Caco-2 (cell line): ENCODE results near the gene EXT2. TPM values are rescaled to one million over a fixed set of nuclear protein-coding genes. Genes with fewer than 3 reads are reported as not detected.
A peak's percentile ranks its signal among the peaks of the same experiment; 100 is the strongest.

Source experiments
- BruUV-seq: library from RNA; stranded (reverse); fragments of 400-500 nt; replicated peaks from 2 replicates; lab custom pipeline; 2021; lab: Mats Ljungman, UMichigan
- CTCF ChIA-PET: fragments of 300-600 bp; sonication (Branson Sonifier 250); formaldehyde crosslinking; loops from one replicate; lab custom pipeline; 2022; ENCODE audit warnings: antibody characterized with exemption; lab: Charles Lee
- POLR2A ChIA-PET: fragments of 300-600 bp; sonication (Branson Sonifier 250); formaldehyde crosslinking; loops from one replicate; lab custom pipeline; 2022; ENCODE audit warnings: antibody characterized with exemption; lab: Charles Lee
- DNase-seq, 2 experiments: peaks; one replicate each; pipeline versions ENCODE4 v3.0.0 to v3.0.0-alpha.2; 2020 to 2022
- H3K27me3 ChIP-seq: replicated peaks from 2 replicates; pipeline ENCODE4 v1.6.0; 2011; ENCODE audit warnings: low read length; ENCODE audit not compliant: control insufficient read depth, insufficient read depth
- H3K36me3 ChIP-seq: 2 replicates; pipeline ENCODE4 v1.5.1; 2011; ENCODE audit warnings: low read length; ENCODE audit not compliant: control insufficient read depth, insufficient read depth
- H3K4me1 ChIP-seq: fragments of 250-450 bp; sonication (Bioruptor Pico); 2 replicates; pipeline ENCODE4 v1.5.1; 2020; ENCODE audit warnings: mild to moderate bottlenecking
- H3K4me3 ChIP-seq: 2 replicates; pipeline ENCODE4 v1.5.1; 2011; ENCODE audit warnings: low read depth, mild to moderate bottlenecking, control low read depth, low read length
- H3K9me3 ChIP-seq: fragments of 250-450 bp; sonication (Bioruptor Pico); 2 replicates; pipeline ENCODE4 v1.5.1; 2020; ENCODE audit warnings: mild to moderate bottlenecking, moderate library complexity
- H3K27ac Mint-ChIP-seq: one replicate; pipeline ENCODE4 v1.8.0; 2022; ENCODE audit warnings: mixed read lengths; ENCODE audit not compliant: unreplicated experiment
- H3K27me3 Mint-ChIP-seq: one replicate; pipeline ENCODE4 v1.8.0; 2022; ENCODE audit warnings: mixed read lengths; ENCODE audit not compliant: insufficient read depth, unreplicated experiment
- H3K36me3 Mint-ChIP-seq: one replicate; pipeline ENCODE4 v1.8.0; 2022; ENCODE audit warnings: mild to moderate bottlenecking, mixed read lengths; ENCODE audit not compliant: insufficient read depth, unreplicated experiment
- H3K4me1 Mint-ChIP-seq: one replicate; pipeline ENCODE4 v1.8.0; 2022; ENCODE audit warnings: low read depth, mixed read lengths; ENCODE audit not compliant: unreplicated experiment
- H3K4me3 Mint-ChIP-seq: one replicate; pipeline ENCODE4 v1.8.0; 2022; ENCODE audit warnings: mild to moderate bottlenecking, moderate library complexity, mixed read lengths; ENCODE audit not compliant: unreplicated experiment
- H3K9me3 Mint-ChIP-seq: one replicate; pipeline ENCODE4 v1.8.0; 2022; ENCODE audit warnings: mixed read lengths; ENCODE audit not compliant: unreplicated experiment
- CTCF ChIP-seq, 2 experiments: fragments of 200-600 bp in 1 of 2; IDR thresholded peaks; 1 replicate in 1 of 2; 2 replicates in 1 of 2; pipeline versions ENCODE4 v1.5.1 to v1.8.0; 2011 to 2022; ENCODE audit warnings: antibody characterized with exemption in 1 of 2, control low read depth in 1 of 2, inconsistent platforms in 1 of 2, low read depth in 1 of 2, low read length in 1 of 2, mild to moderate bottlenecking in 1 of 2, moderate library complexity in 1 of 2; ENCODE audit not compliant: insufficient read depth in 1 of 2, severe bottlenecking in 1 of 2, unreplicated experiment in 1 of 2
- intact Hi-C: fragments of 100-400 bp; cut with micrococcal nuclease; formaldehyde crosslinking; loops from one replicate; pipeline ENCODE4 v1.10.0; 2022; ENCODE audit not compliant: unreplicated experiment
- total RNA-seq: library from RNA; stranded (reverse); gene quantifications from 2 replicates; pipeline ENCODE4 v1.2.3, GENCODE V29; 2022

Gene EXT2
- total RNA-seq, 1 experiment from 2014 or later: 83.3 TPM

GRCh38 chr11:44258190-44258489 is 162.7 kb downstream of the EXT2 start:
- Mint-ChIP-seq H3K4me3 (no peak overlapping the region), H3K4me1 (peaks cover 23% of the 10 kb centered on the region), H3K9me3 (peaks cover 8% of the 10 kb centered on the region), H3K27ac (peak overlapping the region; percentile 9), H3K36me3 (no peaks in the 10 kb centered on the region), H3K27me3 (no peaks in the 10 kb centered on the region)
- DNase-seq: no peak
- no TSS peak for BruUV-seq
- TF ChIP-seq CTCF (IDR thresholded peaks at IDR 0.05; ENCODE audit: insufficient read depth in 1 of 2, low read depth in 1 of 2, low read length in 1 of 2, severe bottlenecking in 1 of 2, unreplicated experiment in 1 of 2): no peak
- Histone ChIP-seq H3K4me3 (no peak overlapping the region), H3K9me3 (peaks cover 2% of the 10 kb centered on the region), H3K4me1 (peaks cover 38% of the 10 kb centered on the region), H3K36me3 (no peaks in the 10 kb centered on the region; the same call in 1 of the 2 replicates), H3K27me3 (no peaks in the 10 kb centered on the region)
- intact Hi-C loops: no loop called here
- ChIA-PET CTCF (interaction anchor here (0.6 to 1.1 kb wide), 3 partner anchors 14 to 125 kb away, joined by 5 to 10 read pairs (median 6); no protein-coding TSS in a partner anchor), POLR2A (no interaction called here)

GRCh38 chr11:44258839-44259420 is 163.5 kb downstream of the EXT2 start:
- no peak for DNase-seq
- ChIA-PET CTCF (no interaction called here), POLR2A (no interaction called here)
- peaks cover under 1% of the 10 kb centered on the region for H3K9me3 Mint-ChIP-seq
- no peak for TF ChIP-seq CTCF (IDR thresholded peaks at IDR 0.05; ENCODE audit: insufficient read depth in 1 of 2, low read depth in 1 of 2, low read length in 1 of 2, severe bottlenecking in 1 of 2, unreplicated experiment in 1 of 2)
- H3K4me3 ChIP-seq: no peak overlapping the region
- H3K36me3 Mint-ChIP-seq: no peaks in the 10 kb centered on the region
- no peaks in the 10 kb centered on the region for H3K9me3 ChIP-seq
- peaks cover 23% of the 10 kb centered on the region for H3K4me1 Mint-ChIP-seq
- H3K27me3 ChIP-seq: no peaks in the 10 kb centered on the region
- no peaks in the 10 kb centered on the region; the same call in 1 of the 2 replicates for H3K36me3 ChIP-seq
- intact Hi-C loops: no loop called here
- no peaks in the 10 kb centered on the region for H3K27me3 Mint-ChIP-seq
- no peak overlapping the region for H3K4me3 Mint-ChIP-seq
- H3K27ac Mint-ChIP-seq: peak overlapping the region; percentile 9
- peaks cover 38% of the 10 kb centered on the region for H3K4me1 ChIP-seq
- BruUV-seq: no TSS peak

GRCh38 chr11:44260081-44260480 is 164.6 kb downstream of the EXT2 start:
- CTCF ChIA-PET: no interaction called here
- no peaks in the 10 kb centered on the region for H3K36me3 Mint-ChIP-seq
- H3K4me1 ChIP-seq: peaks cover 29% of the 10 kb centered on the region
- intact Hi-C loops: no loop called here
- no peak for TF ChIP-seq CTCF (IDR thresholded peaks at IDR 0.05; ENCODE audit: insufficient read depth in 1 of 2, low read depth in 1 of 2, low read length in 1 of 2, severe bottlenecking in 1 of 2, unreplicated experiment in 1 of 2)
- POLR2A ChIA-PET: no interaction called here
- no peaks in the 10 kb centered on the region for H3K27me3 Mint-ChIP-seq
- peaks cover 22% of the 10 kb centered on the region for H3K4me1 Mint-ChIP-seq
- no peak overlapping the region for H3K4me3 ChIP-seq
- no TSS peak for BruUV-seq
- no peaks in the 10 kb centered on the region for H3K27me3 ChIP-seq
- H3K4me3 Mint-ChIP-seq: no peak overlapping the region
- H3K36me3 ChIP-seq: no peaks in the 10 kb centered on the region
- H3K27ac Mint-ChIP-seq: no peak overlapping the region
- no peaks in the 10 kb centered on the region for H3K9me3 ChIP-seq
- no peak for DNase-seq
- no peaks in the 10 kb centered on the region for H3K9me3 Mint-ChIP-seq
